HG03342 (cell line): ENCODE results near the gene UBAC1.
"Not testable (repeated sequence)": the region's sequence is repeated elsewhere in the genome, so short reads cannot be mapped to it uniquely, and the experiment has no call there.

Experiments
- ATAC-seq: cut with Tn5 transposase; IDR thresholded peaks from one replicate; pipeline ENCODE4 v1.9.1; 2021; ENCODE audit warnings: mild to moderate bottlenecking, moderate library complexity; ENCODE audit not compliant: unreplicated experiment

Gene UBAC1

GRCh38 chr9:135944444-135945252, 16.5 kb downstream of the UBAC1 start:
- ATAC-seq: no peak

- ATAC-seq: not testable (repeated sequence)
These were observed 17.6 kb downstream of the UBAC1 start for GRCh38 chr9:135943604-135944003.

DNA sequence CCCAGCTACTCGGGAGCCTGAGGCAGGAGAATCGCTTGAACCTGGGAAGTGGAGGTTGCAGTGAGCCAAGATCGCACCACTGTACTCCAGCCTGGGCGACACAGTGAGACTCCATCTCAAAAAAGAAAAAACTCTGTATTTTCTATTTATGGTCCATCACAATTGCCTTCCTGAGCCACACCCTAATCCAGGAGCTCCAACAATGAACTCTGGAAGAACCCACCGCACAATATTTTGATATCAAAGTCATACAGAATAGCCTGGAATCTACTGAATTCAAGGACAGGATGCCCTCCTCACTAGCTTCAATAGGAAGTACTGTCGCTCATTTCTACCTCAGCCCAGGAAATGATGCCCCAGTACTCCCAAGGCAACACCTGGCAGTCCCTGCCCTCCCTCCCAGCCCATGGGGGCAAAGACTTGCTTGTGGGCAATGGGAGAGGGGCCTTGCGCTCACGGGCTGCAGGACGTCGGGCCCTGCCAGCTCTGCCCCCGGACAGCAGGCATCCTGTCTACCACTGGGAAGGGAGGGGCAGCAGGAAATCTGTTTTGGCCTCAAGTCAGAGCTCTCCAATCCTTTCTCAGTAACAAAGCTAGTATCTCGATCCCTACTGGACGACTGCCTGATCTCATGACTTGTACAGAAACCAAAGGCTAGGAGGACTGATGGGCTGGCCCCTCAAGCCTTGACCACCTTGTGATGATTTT, 19.7 kb downstream of the UBAC1 start:
- ATAC-seq: no peak

DNA sequence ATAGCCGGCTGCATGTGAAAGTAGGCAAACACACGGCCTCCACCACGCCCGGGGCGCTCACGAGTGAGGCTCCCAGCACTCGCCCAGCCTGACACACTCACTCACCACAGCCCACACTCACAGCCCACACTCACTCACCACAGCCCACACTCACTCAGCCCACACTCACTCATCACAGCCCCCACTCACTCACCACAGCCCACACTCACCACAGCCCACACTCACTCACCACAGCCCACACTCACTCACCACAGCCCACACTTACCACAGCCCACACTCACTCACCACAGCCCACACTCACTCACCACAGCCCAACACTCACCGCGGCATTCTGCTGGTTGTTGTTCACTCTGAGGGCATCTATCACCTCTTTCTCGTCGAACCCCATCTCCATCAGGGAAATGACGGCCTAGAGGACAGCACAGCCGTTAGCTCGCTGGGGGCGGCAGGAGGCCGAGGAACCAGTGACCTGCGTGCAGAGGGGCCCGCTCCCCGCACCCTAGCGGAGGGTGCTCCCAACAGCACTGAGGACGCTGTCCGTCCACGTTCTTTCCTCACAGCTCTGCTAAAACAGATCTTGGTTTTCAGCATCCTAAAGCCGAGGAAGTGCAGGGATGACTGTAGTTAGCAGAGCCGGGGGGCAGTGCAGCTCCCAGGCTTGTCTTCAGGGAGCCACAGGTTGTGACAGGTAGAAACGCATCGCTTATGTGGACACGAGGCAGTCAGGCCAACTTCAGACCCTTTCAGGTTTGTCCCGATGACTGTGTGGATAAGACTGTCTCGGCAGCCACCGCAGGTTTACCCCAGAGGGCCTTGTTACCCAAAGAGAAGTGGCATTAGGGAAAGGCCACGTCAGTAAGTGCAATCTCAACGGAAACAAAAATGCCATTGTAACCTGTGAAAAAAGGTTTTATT, 21.6 kb downstream of the UBAC1 start:
- ATAC-seq: no peak

DNA sequence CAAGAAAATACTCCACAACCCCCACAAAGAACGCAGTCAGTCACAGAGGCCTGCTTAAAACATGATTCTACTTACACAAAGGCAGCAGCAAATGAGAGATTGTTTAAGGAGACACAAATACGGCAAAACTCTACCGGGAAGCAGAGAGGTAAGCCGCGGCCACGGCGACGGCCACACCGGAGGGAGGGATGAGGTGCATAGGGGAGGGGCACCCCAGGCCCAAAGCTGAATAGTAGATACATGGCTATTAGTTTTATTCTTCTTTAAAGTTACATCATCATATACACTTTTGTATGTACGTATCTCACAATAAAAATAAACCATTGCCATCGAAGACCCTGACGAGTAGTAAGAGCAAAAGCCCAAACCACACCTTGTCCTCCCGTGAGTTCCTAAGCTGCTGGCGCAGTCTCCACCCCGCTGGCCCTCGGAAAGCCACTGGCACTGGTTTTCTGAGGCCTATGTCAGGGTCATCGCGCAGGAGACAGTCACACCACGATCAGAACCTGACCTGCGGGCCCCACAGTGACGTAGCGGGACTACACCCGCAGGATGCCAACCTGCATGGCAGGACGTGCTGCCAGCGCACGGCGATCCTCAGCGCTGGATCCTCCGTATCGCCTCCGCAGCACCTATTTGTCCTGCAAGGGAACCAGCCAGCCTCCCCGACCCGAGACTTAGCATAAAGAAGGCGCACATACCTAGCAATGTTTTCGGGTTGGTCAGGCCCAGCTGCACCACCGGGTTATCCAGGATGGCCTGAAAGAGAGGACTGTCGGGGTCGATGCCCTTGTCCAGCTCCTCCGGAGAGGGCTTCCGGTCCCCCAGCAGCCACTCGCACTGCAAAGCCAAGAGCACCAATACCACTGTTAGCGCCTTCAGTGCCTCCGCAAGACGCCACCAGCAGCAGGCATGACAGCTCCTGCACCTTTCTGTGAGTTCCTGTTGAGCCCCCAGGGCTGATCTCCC, 23.4 kb downstream of the UBAC1 start:
- ATAC-seq: no peak

DNA sequence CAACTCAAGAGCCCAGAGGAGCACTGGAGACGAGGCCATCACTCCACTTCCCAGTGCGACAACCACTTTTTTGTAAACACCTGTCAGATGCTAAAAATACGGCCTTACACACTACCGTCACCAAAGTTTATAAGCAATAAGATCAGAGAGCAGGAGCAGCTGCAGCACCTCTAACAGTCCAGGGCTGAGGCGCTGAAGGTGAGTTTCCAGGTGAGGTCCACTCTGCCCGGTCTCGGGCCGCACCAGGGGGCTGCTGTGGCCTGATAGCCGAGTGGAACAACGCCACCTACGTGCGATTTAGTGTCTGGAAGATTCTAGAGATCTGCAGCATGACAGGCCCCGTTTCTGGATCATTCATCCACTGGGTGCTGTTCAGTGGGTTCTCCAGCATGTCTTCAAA, 28.1 kb downstream of the UBAC1 start:
- no peak for ATAC-seq

DNA sequence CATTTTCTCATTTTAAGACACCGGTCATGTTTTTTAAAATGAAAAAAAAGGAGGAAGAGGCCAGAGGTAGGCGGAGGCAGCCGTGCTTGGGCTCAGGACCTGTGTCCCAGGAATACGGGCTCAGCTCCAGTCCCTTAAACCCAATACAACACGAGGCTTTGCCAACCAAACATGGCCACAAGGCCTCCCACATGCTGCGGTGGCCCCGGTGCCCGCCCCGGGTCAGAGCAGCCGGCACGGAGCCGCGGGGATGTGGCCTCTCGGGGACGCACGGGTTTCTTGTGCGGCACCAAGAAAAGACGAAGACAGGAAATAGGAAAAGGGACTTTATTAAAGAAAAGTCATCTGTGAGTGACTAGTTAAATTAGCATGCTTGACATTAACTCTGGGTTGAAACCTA, 28.5 kb downstream of the UBAC1 start:
- ATAC-seq: no peak

DNA sequence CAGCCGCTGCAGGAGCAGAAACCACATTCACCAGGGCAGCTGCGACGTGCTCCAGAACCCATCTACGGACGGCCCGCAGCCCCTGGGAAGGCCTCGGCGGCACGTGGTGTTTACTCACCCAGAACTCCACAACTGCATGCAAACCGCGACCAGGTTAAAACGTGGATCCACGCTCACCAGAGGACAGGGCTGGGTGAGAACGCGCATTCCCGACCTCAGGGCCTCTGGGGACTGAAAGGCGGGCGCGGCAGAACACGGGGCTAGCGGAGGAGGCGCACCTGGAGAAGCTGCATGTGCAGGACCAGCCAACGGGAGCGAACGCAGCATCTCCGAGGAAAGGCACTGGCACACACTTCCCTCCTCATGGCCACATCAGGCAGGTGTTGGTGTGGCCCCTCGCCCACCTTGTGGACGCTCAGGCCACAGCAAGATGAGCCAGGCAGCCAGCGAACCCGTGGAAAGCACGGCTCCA, 29.8 kb downstream of the UBAC1 start:
- ATAC-seq: no peak

DNA sequence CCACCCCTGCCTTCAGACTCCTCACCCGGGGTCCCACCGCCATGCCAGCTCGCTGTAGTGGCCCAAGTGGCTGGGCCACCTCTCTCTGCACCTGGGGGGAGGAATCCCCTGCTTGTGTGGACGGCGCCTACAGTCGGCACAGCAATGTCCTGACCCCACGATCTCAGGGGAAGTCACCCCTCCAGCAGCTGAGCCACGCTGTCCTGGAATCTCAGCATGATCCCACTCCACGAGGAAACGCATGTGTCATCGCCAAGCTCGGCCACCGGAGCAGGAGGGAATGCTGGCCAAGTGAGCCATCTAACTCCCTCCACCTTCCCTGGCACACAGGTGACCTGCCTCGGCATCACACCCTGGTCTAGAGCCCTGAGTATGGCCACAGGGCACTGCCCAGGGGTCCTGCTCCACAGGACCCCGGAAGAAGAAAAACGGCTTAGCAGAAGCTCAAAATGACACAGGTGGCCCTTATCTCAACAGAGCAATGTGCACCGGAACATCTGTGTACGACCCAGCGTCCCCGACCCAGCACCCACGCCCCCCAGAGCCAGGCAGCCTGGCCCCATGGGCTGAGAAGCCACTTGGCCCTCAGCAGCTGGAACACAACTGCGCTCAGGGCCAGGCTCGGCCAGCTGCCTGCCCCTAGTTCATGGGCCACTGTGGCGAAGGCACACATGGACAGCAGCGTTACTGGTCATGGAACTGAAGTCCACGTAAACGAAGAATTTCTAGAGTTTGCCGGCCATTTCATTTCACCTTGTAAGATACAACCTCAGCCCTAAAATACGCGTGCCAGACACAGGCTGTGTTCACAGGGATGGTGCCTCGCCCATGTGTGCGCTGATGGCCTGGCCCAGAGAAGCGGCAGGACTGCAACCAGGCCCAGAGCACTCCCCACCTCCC, 30.5 kb downstream of the UBAC1 start:
- no peak for ATAC-seq

DNA sequence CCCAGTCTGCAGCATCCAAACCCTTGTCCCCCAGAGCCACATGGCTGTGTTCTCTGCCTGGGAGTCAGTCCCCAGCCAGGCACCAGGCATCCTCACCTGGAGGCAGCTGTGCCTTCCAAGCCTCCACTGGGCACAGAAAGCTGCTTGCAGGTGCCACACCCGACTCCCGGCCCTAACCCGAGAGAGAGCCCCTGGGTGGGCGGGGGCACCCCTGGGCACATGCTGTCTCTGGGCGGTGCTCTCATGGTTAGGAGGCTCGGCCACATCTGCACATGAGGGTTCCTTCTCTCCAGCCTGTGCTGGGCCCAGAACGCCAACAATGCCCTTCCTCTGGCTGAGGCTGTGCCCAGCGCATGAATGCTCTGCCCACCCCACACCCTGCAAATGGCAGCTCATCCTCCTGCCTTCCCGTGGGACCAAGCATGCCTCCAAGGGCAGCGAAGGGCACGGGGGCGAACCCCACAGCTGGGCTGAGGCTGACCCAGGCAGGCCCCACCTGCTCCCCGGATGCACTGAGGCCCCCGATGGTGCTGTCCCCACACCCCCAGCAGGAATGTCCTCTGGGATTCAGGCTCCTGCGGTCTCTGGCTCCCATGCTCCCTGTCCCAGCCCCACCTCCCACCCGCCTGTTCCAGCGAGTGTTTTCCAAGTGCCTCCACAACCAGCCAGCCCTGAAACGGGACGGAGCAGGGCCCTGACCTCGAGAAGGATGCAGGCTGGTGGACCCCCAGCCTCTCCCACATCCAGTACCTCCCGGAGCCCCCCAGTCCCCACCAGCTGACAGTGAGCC, 31.3 kb downstream of the UBAC1 start:
- no peak for ATAC-seq

DNA sequence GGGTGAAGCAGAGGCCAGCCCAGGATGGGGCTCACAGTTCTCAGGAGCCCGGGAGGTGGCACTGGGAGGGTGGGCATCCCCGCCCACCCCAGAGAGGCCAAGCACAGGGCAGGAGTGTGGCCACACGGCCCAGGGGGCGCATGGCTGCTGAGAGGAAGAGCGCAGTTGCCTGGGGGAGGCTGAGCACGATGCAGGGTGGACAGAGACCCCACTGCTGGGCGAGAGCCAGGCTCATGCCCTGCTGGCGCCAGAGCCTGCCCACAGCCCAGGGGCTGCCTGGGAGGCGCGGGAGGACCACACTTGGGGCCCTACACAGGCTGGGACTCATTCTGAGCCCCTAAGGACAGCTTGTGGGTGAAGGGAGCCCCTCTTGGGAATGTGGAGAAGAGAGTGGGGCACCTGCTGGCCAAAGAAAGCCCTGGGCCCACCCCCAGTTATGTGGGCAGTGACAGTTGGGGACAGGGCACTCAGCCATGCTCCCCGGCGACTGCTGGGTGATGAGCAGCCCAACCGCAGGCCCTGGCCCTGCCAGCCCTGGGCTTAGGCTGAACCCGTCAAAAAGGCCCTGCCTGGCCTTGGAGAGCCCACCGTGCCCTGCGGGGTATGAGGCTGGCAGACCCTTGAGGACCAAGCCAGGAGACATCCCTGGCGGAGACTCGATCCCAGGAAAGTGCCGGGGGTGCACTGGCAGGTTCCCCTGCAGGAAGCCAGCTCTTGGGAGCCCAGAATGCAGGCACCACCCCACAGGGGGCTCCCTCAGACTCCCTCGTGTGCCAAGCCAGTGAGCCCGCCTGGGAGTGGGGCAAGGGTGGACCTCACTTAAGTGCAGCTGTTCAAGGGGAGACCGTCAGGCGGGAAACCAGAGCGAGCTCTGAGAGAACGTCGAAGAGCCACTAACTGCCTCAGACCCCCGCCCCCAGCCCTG, 32.2 kb downstream of the UBAC1 start:
- no peak for ATAC-seq

- ATAC-seq: no peak
These were observed 33.0 kb downstream of the UBAC1 start for GRCh38 chr9:135928074-135928730.

DNA sequence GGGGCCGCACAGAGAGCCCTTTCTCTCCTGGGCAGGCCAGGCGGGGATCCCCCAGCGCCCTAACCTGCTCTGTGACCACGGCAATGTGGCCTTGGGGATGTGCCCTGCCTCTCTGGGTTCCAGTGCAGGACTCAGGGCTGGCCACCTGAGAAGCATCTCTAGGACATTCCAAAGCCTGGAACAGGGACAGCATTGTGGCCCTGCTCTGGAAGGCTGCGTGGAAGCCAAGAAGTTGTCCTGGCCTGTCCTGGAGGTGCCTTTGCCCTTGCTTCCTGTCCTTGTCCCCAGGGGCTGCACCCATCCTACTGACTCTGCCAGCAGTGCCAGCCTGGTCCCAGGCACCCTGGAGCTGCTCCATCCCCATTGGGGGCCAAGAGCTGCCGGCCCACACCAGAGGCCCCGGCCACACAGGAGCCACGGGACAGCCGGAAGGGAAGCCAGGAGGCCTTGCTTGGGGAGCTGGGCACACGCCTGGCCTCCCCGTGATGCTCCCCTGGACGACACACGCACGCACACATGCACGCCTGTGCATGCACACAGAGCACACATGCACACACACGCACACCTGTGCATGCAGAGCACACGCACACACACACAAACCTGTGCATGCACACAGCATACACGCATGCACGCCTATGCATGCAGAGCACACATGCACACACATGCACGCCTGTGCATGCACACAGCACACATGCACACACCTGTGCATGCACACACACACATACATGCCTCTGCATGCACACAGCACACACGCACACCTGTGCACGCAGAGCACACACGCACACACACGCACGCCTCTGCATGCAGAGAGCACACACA, 33.8 kb downstream of the UBAC1 start:
- ATAC-seq: no peak

- no peak for ATAC-seq
These were observed 34.6 kb downstream of the UBAC1 start for GRCh38 chr9:135926402-135927194.

DNA sequence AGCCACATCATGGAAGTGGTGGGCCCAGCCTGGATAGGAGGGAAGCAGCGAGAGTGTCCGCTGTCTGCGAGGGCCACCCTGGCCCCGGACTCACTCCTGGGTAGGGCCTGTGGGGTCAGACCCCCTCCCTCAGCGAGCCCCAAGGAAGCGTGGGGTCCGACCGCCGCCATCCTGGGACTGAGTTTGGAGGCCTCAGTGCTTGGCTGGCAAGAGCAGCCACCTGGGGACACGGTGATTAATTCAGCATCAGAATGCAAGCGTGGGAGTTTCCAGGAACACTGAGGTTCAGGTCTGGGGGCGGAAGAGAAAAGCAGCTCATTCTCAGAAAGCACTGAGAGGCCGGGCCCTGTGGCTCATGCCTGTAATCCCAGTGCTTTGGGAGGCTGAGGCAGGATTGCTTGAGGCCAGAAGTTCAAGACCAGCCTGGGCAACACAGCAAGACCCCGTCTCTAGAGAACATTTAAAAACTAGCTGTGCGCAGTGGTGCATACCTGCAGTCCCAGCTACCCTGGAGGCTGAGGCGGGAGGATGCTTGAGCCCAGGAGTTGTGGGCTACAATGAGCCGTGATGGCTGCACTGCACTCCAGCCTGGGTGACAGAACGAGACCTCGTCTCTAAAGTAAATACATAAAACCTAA, 35.6 kb downstream of the UBAC1 start:
- ATAC-seq: no peak
